T-helper 17 cell (primary cell): ENCODE measurements around the gene PLOD1. TPM values are rescaled to one million over a fixed set of nuclear protein-coding genes. Genes with fewer than 3 reads are reported as not detected.
A peak's percentile ranks its signal among the peaks of the same experiment; 100 is the strongest.

Experiments used
- ATAC-seq: fragments of 150-1000 bp; cut with Tn5 transposase; 2 replicates; pipeline ENCODE4 v1.10.0; 2021; ENCODE audit warnings: mild to moderate bottlenecking, moderate library complexity
- DNase-seq, 3 donors: peaks; one replicate each; pipeline versions ENCODE4 v3.0.0 to v3.0.0-alpha.2; 2020 to 2021
- H3K9me3 ChIP-seq: one replicate; pipeline ENCODE4 v1.7.0; 2013; ENCODE audit warnings: low read length, mild to moderate bottlenecking; ENCODE audit not compliant: control insufficient read depth, poor library complexity, severe bottlenecking
- H3K27ac Mint-ChIP-seq: one replicate; pipeline ENCODE4 v1.8.0; 2022; ENCODE audit warnings: mild to moderate bottlenecking, moderate library complexity, mixed read lengths
- H3K27me3 Mint-ChIP-seq: one replicate; pipeline ENCODE4 v1.8.0; 2022; ENCODE audit warnings: mixed read lengths
- H3K36me3 Mint-ChIP-seq: one replicate; pipeline ENCODE4 v1.8.0; 2022; ENCODE audit warnings: low read depth, mixed read lengths
- H3K4me1 Mint-ChIP-seq: one replicate; pipeline ENCODE4 v1.8.0; 2022; ENCODE audit warnings: mild to moderate bottlenecking, mixed read lengths
- H3K4me3 Mint-ChIP-seq: one replicate; pipeline ENCODE4 v1.8.0; 2022; ENCODE audit warnings: mild to moderate bottlenecking, moderate library complexity, mixed read lengths
- total RNA-seq, 4 donors: library from RNA in 2 of 4; stranded (reverse) in 2 of 4; gene quantifications; one replicate each; pipeline ENCODE4 v1.2.3 and lab custom pipeline; 2022 to 2026

PLOD1 gene
- total RNA-seq, 2 donors from 2014 or later: 2.8 to 3.0 TPM

GRCh38 chr1:11957897-11958296 is 23.4 kb downstream of the PLOD1 start:
- H3K27ac Mint-ChIP-seq: no peak overlapping the region
- H3K4me3 Mint-ChIP-seq: no peak overlapping the region
- no peak for ATAC-seq

GRCh38 chr1:11960276-11960675 is 25.8 kb downstream of the PLOD1 start:
- no peak overlapping the region for H3K27ac Mint-ChIP-seq
- H3K9me3 ChIP-seq: no peaks in the 10 kb centered on the region
- H3K36me3 Mint-ChIP-seq: peaks cover 2% of the 10 kb centered on the region
- peak overlapping the region; percentile 70 for H3K4me3 Mint-ChIP-seq
- ATAC-seq: no peak
- H3K4me1 Mint-ChIP-seq: no peaks in the 10 kb centered on the region
- no peak for DNase-seq
- H3K27me3 Mint-ChIP-seq: no peaks in the 10 kb centered on the region

More at GRCh38 chr1:11957897-11958296, 23.4 kb downstream of the PLOD1 start:
- H3K4me1 Mint-ChIP-seq: no peaks in the 10 kb centered on the region
- no peaks in the 10 kb centered on the region for H3K9me3 ChIP-seq
- H3K27me3 Mint-ChIP-seq: no peaks in the 10 kb centered on the region
- DNase-seq: no peak
- no peaks in the 10 kb centered on the region for H3K36me3 Mint-ChIP-seq

GRCh38 chr1:11960715-11961114 is 26.2 kb downstream of the PLOD1 start:
- Mint-ChIP-seq H3K4me3 (no peak overlapping the region), H3K4me1 (no peaks in the 10 kb centered on the region), H3K36me3 (peaks cover 2% of the 10 kb centered on the region), H3K27me3 (no peaks in the 10 kb centered on the region), H3K27ac (no peak overlapping the region)
- DNase-seq (no peak), ATAC-seq (no peak)
- H3K9me3 ChIP-seq: no peaks in the 10 kb centered on the region

- H3K9me3 ChIP-seq: no peaks in the 10 kb centered on the region
- DNase-seq (no peak), ATAC-seq (no peak)
- H3K4me1 Mint-ChIP-seq: no peaks in the 10 kb centered on the region
- peaks cover 2% of the 10 kb centered on the region for H3K36me3 Mint-ChIP-seq
- H3K27ac Mint-ChIP-seq: no peak overlapping the region
- H3K4me3 Mint-ChIP-seq: no peak overlapping the region
- H3K27me3 Mint-ChIP-seq: no peaks in the 10 kb centered on the region
Observed at GRCh38 chr1:11961230-11961629, 26.7 kb downstream of the PLOD1 start.

- H3K27ac Mint-ChIP-seq: peak overlapping the region; percentile 63
- no peak for ATAC-seq
- H3K9me3 ChIP-seq: no peaks in the 10 kb centered on the region
Observed at GRCh38 chr1:11963622-11964021, 29.1 kb downstream of the PLOD1 start.

GRCh38 chr1:11964656-11965055 is 30.1 kb downstream of the PLOD1 start:
- Mint-ChIP-seq H3K4me3 (no peak overlapping the region), H3K4me1 (no peaks in the 10 kb centered on the region), H3K36me3 (peaks cover 2% of the 10 kb centered on the region), H3K27ac (no peak overlapping the region), H3K27me3 (no peaks in the 10 kb centered on the region)
- H3K9me3 ChIP-seq: no peaks in the 10 kb centered on the region
- DNase-seq (no peak), ATAC-seq (no peak)

More at GRCh38 chr1:11963622-11964021, 29.1 kb downstream of the PLOD1 start:
- Mint-ChIP-seq H3K4me1 (no peaks in the 10 kb centered on the region), H3K4me3 (no peak overlapping the region), H3K27me3 (no peaks in the 10 kb centered on the region), H3K36me3 (peaks cover 2% of the 10 kb centered on the region)
- no peak for DNase-seq

GRCh38 chr1:11967028-11967547 is 32.6 kb downstream of the PLOD1 start:
- Mint-ChIP-seq H3K4me1 (peaks cover 2% of the 10 kb centered on the region), H3K4me3 (no peak overlapping the region), H3K27ac (no peak overlapping the region), H3K36me3 (peaks cover 2% of the 10 kb centered on the region), H3K27me3 (no peaks in the 10 kb centered on the region)
- no peak for ATAC-seq
- DNase-seq: no peak
- H3K9me3 ChIP-seq: no peaks in the 10 kb centered on the region

- no peak for DNase-seq
- Mint-ChIP-seq H3K4me3 (no peak overlapping the region), H3K27me3 (no peaks in the 10 kb centered on the region), H3K4me1 (peaks cover 3% of the 10 kb centered on the region), H3K36me3 (no peaks in the 10 kb centered on the region), H3K27ac (no peak overlapping the region)
- no peak for ATAC-seq
- H3K9me3 ChIP-seq: no peaks in the 10 kb centered on the region
Observed at GRCh38 chr1:11970441-11971185, 36.1 kb downstream of the PLOD1 start.

GRCh38 chr1:11977625-11978024 is 43.1 kb downstream of the PLOD1 start:
- DNase-seq (no peak), ATAC-seq (no peak)
- Mint-ChIP-seq H3K4me1 (peaks cover 21% of the 10 kb centered on the region), H3K4me3 (no peak overlapping the region), H3K27ac (no peak overlapping the region), H3K36me3 (no peaks in the 10 kb centered on the region), H3K27me3 (no peaks in the 10 kb centered on the region)
- H3K9me3 ChIP-seq: no peaks in the 10 kb centered on the region

- Mint-ChIP-seq H3K27ac (no peak overlapping the region), H3K4me3 (no peak overlapping the region), H3K27me3 (no peaks in the 10 kb centered on the region), H3K36me3 (no peaks in the 10 kb centered on the region), H3K4me1 (peaks cover 21% of the 10 kb centered on the region)
- ATAC-seq: no peak
- H3K9me3 ChIP-seq: no peaks in the 10 kb centered on the region
- DNase-seq: no peak
Observed at GRCh38 chr1:11978301-11978700, 43.8 kb downstream of the PLOD1 start.

- peaks cover 29% of the 10 kb centered on the region for H3K4me1 Mint-ChIP-seq
- no peaks in the 10 kb centered on the region for H3K36me3 Mint-ChIP-seq
- DNase-seq: no peak
- no peaks in the 10 kb centered on the region for H3K9me3 ChIP-seq
- peak overlapping the region; percentile 95 for H3K4me3 Mint-ChIP-seq
- ATAC-seq: no peak
- no peaks in the 10 kb centered on the region for H3K27me3 Mint-ChIP-seq
- H3K27ac Mint-ChIP-seq: peak overlapping the region; percentile 95
Observed at GRCh38 chr1:11979028-11979850, 44.7 kb downstream of the PLOD1 start.

- H3K9me3 ChIP-seq: no peaks in the 10 kb centered on the region
- DNase-seq (peak; percentile 85 to 86 (median 86)), ATAC-seq (peak; percentile 93)
- peaks cover 37% of the 10 kb centered on the region for H3K4me1 Mint-ChIP-seq
- H3K27ac Mint-ChIP-seq: peak within 1 kb of the TSS; percentile 95
- no peaks in the 10 kb centered on the region for H3K27me3 Mint-ChIP-seq
- H3K36me3 Mint-ChIP-seq: no peaks in the 10 kb centered on the region
- peak within 1 kb of the TSS; percentile 95 for H3K4me3 Mint-ChIP-seq
Observed at GRCh38 chr1:11979851-11980675, 45.5 kb downstream of the PLOD1 start, which contains the start of gene MFN2. TSS of gene MFN2 (plus strand) at chr1:11980444. CDS start at chr1:11989169, 8,725 bp downstream.

- H3K4me1 Mint-ChIP-seq: peaks cover 37% of the 10 kb centered on the region
Observed at GRCh38 chr1:11980676-11980972, 46.1 kb downstream of the PLOD1 start.

More at GRCh38 chr1:11980676-11980972, 46.1 kb downstream of the PLOD1 start:
- no peaks in the 10 kb centered on the region for H3K9me3 ChIP-seq
- ATAC-seq: no peak
- no peaks in the 10 kb centered on the region for H3K36me3 Mint-ChIP-seq
- H3K27me3 Mint-ChIP-seq: no peaks in the 10 kb centered on the region
- peak overlapping the region; percentile 95 for H3K27ac Mint-ChIP-seq
- no peak for DNase-seq
- peak overlapping the region; percentile 95 for H3K4me3 Mint-ChIP-seq
